GM18519 (cell line): Measurements from ENCODE around the gene ACADL.

Experiments
- ATAC-seq: cut with Tn5 transposase; IDR thresholded peaks from one replicate; pipeline ENCODE4 v1.9.1; 2021; ENCODE audit warnings: mild to moderate bottlenecking, moderate library complexity; ENCODE audit not compliant: unreplicated experiment, low FRiP score

The ACADL gene

GRCh38 chr2:210224941-210225672, at the start of gene ACADL:
Gene ACADL, minus strand, starts transcription at chr2:210225447. Its CDS starts 184 bp downstream, at chr2:210225263.
- ATAC-seq: no peak

- no peak for ATAC-seq
Measured at GRCh38 chr2:210271300-210271699, 46.1 kb upstream of the ACADL start.

DNA sequence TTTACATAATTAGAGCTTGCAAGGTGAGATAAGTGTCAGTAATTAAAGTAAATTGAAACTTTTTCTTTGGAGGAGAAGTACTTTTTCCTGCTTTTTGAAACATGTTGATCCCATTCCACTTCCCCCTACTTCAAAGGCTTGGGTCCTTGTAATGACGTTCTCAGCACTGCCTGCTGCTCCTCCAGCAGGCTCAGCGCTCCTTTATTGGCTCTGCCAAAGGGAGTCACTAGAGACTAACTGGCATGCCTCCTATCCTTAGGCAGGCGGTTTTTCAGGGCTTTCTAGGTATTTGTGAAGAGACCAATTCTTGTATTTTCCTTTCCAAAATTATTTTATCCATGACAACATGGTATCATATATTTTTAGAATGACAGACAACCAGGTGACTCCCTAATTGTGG, 43.9 kb upstream of the ACADL start:
- no peak for ATAC-seq

DNA sequence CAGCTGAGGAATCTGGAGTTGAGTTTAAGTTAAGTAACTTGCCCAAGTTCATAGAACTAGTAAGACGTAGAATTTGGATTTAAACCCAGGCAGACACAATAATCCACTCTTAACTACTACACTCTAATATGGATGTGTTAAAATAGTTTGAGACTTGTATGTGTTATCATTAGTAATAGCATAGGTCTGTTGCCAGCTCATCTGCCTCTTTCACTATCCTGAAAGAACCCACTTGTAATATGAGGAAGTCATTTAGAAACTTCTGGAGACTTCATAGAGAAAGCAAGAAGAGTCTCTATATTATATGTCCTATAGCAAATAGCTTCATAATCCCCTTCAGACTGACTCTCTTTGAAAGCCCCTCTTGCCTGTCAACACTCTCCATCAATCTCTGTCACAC, 43.0 kb upstream of the ACADL start:
- no peak for ATAC-seq

DNA sequence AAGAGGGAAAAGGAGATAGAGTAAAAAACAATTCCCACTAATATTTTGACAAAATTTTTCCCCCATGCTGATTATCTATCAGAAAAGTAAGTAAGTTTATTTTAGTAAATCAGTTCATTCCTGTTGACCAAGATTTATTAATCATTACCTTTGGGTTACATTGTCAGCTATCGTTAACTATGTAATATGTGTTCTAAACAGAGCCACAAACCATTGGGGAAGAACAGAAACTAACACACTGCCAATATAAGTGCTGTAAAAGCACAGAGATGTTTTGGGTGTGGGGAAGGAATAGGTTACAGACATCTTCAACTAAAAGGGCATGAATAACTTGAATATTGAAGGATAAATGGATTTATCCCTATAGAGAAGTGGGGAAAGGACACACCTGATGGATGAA, 42.5 kb upstream of the ACADL start:
- no peak for ATAC-seq

DNA sequence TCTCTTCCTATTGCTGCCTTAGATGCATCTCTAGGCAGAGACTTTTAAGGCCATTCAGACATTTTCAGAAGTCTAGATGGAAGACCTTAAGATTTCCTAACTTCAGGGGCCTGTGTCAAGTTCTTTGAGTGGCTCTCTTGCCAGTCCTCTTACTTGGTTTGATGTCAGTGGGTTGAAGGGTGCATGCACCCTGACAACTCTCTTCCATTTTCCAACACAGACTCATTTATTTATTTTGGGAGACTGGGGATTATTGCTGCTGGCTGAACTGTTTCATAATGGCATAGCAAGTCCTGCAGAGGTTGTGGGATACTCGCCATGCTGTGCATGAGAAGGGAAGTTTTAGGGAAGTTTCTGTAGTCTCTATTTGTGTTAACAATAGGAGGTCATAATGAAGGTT, 39.0 kb upstream of the ACADL start:
- ATAC-seq: no peak

DNA sequence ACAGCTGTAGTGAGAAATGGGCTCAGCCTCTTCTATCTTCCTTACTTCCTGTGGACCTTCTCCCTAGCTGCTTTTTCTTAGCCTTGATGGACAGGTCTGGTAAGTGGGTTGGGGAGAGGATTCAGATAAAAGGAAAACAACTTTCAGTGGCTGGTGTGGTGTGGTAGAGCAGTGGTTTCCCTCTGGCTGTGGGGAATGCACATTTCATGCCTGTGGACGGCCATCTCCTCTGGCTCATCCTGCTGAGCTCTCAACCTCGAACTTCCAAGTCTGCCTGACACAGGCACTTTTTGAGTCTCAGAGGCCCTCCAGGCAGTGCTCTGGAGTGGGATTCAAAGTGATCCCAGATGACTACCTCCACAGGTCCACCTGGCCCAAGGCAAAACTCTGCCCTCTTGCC, 38.6 kb upstream of the ACADL start:
- no peak for ATAC-seq

- no peak for ATAC-seq
Measured at GRCh38 chr2:210262036-210262435, 36.8 kb upstream of the ACADL start.

DNA sequence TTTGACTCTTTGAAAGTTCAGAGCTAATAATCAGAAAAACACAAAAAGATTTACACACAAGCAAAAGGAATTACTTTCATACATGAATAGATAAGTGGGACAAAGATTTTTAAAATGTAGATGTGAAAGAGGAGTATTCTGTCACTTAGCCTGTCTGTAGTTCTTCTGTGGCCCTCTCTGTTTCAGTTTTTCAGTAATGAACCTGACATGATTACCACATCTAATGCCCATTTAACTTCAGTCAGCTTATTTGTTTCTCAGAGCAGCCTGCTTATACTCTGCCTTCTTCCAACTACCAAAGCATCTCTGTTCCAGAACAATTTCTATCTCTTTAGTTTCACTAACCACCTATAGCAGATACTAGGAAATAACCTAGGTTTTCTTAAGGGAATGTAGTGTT, 34.4 kb upstream of the ACADL start:
- no peak for ATAC-seq

DNA sequence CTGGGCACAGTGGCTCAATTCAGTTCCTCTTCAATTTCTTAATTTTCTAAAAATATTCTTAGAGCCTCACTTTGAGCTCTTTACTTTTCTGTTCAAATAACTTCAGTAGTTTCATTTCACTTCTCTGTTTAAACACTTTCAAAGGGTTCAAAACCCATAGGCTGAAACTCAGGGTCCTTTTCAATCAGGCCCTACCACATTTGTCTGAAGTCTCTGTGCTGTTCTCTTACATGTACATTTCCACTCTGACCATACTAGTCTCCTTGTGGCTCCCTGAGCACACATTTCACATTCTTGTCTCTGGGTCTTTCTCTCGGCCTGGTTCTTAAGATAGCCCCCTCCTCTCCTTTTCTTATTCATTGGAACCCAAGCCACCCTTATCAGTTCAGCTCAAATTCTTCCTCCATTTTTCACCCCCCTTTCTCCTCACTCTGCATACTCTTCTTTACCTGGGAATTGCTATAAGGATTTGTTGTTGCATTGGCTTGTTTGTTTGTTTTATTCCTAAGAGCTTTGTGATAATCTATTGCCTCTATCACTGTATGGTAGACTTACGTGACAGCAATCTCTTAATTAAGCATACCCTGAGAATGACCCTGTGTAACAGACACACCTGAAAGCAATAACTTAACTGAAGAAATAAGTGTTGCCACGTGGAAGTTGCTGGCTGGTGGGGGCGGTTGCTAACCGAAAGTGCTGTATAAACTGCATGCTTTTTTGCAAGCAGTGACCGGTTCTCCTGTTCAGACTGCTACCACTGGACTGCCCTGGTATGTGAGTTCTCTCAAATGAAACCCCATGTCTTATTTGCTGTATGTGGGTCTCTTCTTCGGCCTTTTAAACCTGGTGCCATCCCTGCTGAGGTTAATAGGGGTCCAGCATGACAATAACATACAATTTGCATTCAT, 27.7 kb upstream of the ACADL start:
- ATAC-seq: no peak

DNA sequence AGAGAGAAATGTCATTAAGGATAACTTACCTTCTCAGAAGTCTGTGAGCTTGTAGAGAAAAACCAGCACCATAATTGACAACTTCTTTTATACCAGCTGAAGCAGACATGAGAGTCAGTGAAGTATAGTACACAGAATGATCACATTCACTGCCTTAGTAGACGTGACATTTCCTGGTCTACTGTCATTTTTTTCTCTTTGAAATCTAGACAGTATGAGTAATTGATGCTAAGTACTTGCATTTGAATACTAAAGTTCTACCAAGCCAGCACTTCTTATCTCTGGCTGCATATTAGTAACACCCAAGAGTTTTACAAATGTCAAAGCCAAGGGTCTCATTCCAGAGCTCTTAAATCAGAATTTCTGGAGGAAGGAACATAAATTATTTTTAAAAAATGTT, 25.4 kb upstream of the ACADL start:
- ATAC-seq: no peak

DNA sequence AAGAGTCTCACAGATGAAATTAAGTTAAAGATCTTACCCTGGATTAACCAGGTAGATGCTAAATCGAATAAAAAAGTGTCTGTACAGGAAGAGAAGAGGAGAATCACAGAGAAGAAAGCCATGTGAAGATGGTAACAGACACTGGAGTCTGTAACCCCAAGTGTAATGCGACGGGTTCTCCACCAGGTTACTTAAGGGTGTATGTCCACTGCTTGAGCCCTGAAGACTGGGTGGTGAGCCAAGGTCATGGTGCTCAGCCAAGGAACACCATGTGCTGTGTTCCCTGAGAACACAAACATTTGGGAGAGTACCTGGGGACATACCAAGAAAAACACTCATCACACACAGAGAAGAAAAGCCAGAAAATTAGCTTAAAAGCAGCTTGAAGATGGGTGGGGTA, 8.2 kb upstream of the ACADL start:
- no peak for ATAC-seq

DNA sequence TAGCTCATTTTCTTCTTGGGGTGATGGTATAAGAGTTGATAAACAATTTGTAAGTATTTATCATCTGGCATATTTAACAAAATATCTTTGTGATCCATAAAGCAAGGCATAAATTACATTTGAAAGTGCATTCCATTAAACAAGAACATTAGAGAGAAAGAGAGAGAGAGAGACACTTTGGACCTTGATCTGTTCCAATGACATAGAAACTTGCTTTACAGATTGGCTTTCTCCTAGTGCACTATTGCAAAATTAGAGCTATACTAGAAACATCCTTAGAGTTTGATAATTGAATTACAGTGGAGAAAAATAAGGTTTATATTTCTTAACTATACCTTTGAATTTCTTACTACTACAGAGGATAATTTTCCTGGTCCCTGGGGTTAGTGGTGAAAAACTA, 5.7 kb upstream of the ACADL start:
- no peak for ATAC-seq

GRCh38 chr2:210230518-210230917, 5.3 kb upstream of the ACADL start:
- no peak for ATAC-seq

GRCh38 chr2:210228586-210228985, 3.3 kb upstream of the ACADL start:
- ATAC-seq: no peak

DNA sequence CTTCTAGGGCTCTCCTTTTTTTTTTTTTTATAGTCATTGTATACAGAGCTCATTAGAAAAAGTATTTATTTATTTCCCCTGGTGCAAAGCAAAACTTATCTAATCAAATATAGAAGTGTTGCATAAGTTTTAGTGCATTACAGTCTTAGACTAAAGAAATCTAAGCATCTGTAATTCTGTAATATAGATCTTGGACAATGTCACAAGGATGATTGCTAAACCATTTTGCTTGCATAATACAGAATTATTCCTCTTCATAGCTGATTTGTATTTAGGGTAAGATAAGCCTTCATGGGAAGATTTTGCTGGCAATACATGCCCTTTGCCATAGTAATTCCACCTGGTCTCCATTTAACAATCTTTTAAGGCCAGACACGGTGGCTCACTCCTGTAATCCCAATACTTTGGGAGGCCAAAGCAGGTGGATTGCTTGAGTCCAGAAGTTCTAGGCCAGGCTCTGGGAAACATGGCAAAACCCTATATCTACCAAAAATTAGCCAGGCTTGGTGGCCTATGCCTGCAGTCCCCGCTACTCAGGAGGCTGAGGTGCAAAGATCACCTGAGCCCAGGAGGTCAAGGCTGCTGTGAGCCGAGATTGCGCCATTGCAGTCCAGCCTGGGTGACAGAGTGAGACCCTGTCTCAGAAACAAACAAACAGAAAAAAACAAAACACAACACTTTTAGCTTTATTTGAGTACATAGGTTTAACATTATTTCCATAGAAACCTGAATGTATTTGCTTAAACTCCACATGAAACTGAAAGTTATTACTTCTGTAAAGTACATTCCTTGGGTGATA, 2.2 kb upstream of the ACADL start:
- ATAC-seq: no peak

DNA sequence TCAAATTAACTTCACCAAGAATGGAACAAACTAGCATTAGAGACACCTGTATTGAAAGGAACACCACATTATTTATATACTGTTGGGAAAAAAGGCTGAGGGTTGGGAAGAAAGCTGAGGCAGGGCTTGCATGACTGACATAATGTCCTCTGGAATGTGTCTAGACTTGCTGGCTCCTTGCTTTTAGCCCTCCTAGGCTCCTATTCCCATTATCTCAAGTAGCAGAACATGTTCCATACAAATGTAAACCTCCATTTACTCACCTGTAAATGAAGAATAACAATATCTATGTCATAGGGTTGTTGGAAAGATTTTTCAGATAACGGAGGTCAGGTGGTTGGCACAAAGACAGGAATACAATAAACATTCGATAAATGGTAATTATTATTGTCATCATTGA, 976 bp upstream of the ACADL start:
- no peak for ATAC-seq

DNA sequence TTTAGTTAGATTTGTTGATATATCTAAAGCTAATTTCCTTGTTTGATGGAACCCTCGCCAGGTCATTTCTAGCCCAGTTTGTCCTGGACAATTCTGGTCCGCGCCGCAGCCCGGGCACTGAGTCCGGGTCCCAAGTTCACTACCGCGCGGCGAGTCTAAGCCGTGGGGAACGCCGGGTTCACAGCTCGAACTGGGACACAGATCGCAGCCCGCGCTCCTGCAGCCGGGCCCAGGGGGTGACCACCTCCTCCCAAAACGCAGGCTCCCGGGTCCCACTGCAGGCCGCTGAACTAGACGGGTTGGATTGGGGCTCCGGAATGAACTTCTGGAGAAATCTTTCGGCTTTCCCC, 681 bp downstream of the ACADL start:
- ATAC-seq: no peak

GRCh38 chr2:210215120-210215519, 10.1 kb downstream of the ACADL start:
- ATAC-seq: no peak

DNA sequence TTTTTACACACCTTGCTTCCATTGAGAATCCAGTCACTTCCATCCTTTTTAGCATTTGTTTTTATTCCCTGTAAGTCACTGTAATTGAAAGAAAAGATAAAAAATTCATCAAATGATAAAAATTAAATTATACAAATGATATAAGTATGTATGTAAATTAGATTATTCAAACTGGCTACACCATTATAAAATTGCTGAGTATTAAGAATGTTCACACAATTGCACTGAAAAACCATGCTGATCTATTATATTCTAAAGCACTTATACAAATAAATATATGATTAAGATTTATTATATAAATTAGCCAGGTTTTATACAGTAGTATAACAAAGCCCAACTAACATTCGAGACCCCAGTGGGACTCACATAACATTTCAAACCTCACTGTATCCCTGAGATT, 15.1 kb downstream of the ACADL start:
- no peak for ATAC-seq

DNA sequence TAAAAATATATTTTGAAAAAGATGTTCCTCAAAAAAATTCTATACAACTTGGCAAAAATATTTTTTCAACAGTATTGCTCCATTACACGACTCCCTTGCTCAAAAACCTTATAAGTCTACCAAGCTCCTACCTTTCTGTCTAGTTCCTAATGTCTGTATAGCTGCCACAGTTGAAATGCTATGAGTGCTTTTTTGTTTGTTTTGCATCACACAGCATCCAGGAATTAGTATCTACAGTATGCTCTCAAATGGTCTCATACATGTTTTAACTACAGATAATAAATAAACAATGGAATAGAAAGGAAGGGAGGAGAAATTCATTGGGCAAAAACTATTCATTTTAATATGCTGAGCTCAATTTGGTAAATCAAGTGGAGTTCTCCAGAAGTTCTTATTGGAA, 17.3 kb downstream of the ACADL start:
- ATAC-seq: no peak
